Uterus (tissue), 2 donors: ENCODE results near the gene CAVIN2.

Experiments used
- POLR2A ChIP-seq, 2 donors: fragments of 450-650 bp; IDR thresholded peaks; one replicate each; pipeline ENCODE4 v1.6.1; 2016; ENCODE audit warnings: antibody characterized with exemption in 2 of 2, mild to moderate bottlenecking in 1 of 2, moderate library complexity in 1 of 2
- TF ChIP-seq, protein P1 (sequence below), 4 experiments: fragments of 200-600 bp in 2 of 4; fragments of 450-650 bp in 2 of 4; sonication (generic) in 2 of 4; IDR thresholded peaks; one replicate each; pipeline ENCODE4 v1.5.1; 2016 to 2019; ENCODE audit warnings: antibody characterized with exemption in 4 of 4, mild to moderate bottlenecking in 2 of 4, moderate library complexity in 1 of 4

DNA sequence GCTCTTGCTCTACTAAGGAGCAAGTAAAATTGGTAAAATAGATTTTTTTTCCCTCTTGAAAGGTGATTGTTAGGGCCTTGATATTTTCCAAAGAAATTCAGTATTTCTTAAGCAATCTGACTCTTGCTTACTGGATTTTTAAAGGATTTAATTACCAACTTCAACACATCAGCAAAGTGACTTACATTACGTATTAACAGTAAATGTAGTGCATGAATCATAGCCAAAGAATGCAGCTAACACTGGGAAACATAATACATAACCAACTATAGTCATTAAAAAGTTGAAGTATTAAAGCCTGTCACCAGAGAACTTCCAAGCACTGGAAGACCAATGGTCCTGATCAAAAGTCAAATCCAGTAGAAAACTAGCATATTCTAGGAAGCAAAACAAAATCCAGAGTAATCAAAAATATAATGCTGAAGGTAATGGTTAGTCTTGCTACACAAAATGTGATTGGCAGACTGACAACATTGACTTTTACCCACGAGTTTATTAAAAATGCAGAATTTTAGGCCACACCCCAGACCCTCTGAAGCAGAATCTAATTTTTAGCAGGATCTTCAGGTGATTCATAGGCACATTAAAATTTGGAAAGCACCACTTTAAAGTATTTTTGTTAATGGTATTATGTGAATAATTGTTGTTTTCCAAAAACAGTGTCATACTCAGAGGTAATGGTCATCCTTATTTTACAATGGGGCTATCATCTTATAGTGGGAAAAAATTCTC is 31.8 kb upstream of the CAVIN2 start:
- no peak for TF ChIP-seq POLR2A (IDR thresholded peaks at IDR 0.05)
- TF ChIP-seq, protein P1, sequence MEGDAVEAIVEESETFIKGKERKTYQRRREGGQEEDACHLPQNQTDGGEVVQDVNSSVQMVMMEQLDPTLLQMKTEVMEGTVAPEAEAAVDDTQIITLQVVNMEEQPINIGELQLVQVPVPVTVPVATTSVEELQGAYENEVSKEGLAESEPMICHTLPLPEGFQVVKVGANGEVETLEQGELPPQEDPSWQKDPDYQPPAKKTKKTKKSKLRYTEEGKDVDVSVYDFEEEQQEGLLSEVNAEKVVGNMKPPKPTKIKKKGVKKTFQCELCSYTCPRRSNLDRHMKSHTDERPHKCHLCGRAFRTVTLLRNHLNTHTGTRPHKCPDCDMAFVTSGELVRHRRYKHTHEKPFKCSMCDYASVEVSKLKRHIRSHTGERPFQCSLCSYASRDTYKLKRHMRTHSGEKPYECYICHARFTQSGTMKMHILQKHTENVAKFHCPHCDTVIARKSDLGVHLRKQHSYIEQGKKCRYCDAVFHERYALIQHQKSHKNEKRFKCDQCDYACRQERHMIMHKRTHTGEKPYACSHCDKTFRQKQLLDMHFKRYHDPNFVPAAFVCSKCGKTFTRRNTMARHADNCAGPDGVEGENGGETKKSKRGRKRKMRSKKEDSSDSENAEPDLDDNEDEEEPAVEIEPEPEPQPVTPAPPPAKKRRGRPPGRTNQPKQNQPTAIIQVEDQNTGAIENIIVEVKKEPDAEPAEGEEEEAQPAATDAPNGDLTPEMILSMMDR (IDR thresholded peaks at IDR 0.05): no peak
